ENCODE data around the gene ITPK1.

The ITPK1 gene

GRCh38 chr14:93031505-93032315 lies 84.0 kb downstream of the ITPK1 start:
- in situ Hi-C loops (cut with MboI; ENCODE audit: low sequenced_read_pairs) = no loop called here

- in situ Hi-C loops (cut with MboI; ENCODE audit: low sequenced_read_pairs) = no loop called here
These were observed 85.0 kb downstream of the ITPK1 start for GRCh38 chr14:93030761-93031160.

GRCh38 chr14:93029911-93030508 lies 85.7 kb downstream of the ITPK1 start:
- in situ Hi-C loops (cut with MboI; ENCODE audit: low sequenced_read_pairs) = no loop called here

GRCh38 chr14:93029417-93029816 lies 86.3 kb downstream of the ITPK1 start:
- in situ Hi-C loops (cut with MboI; ENCODE audit: low sequenced_read_pairs) = no loop called here

GRCh38 chr14:93028724-93029076 lies 87.0 kb downstream of the ITPK1 start:
- in situ Hi-C loops (cut with MboI; ENCODE audit: low sequenced_read_pairs) = no loop called here

GRCh38 chr14:93027810-93028723 lies 87.7 kb downstream of the ITPK1 start:
- in situ Hi-C loops (cut with MboI; ENCODE audit: low sequenced_read_pairs) = no loop called here

- in situ Hi-C loops (cut with MboI; ENCODE audit: low sequenced_read_pairs) = no loop called here
These were observed 89.4 kb downstream of the ITPK1 start for GRCh38 chr14:93026339-93026738.

GRCh38 chr14:93025055-93025454 lies 90.7 kb downstream of the ITPK1 start:
- in situ Hi-C loops (cut with MboI; ENCODE audit: low sequenced_read_pairs) = no loop called here

- in situ Hi-C loops (cut with MboI; ENCODE audit: low sequenced_read_pairs) = no loop called here
These were observed 91.2 kb downstream of the ITPK1 start for GRCh38 chr14:93024493-93024892.

GRCh38 chr14:93023802-93024434 lies 91.8 kb downstream of the ITPK1 start:
- in situ Hi-C loops (cut with MboI; ENCODE audit: low sequenced_read_pairs) = no loop called here

GRCh38 chr14:93023039-93023438 lies 92.7 kb downstream of the ITPK1 start:
- in situ Hi-C loops (cut with MboI; ENCODE audit: low sequenced_read_pairs) = no loop called here

GRCh38 chr14:93019970-93020369 lies 95.8 kb downstream of the ITPK1 start:
- in situ Hi-C loops (cut with MboI; ENCODE audit: low sequenced_read_pairs) = no loop called here

GRCh38 chr14:93019367-93019843 lies 96.3 kb downstream of the ITPK1 start:
- in situ Hi-C loops (cut with MboI; ENCODE audit: low sequenced_read_pairs) = no loop called here

- in situ Hi-C loops (cut with MboI; ENCODE audit: low sequenced_read_pairs) = no loop called here
These were observed 97.4 kb downstream of the ITPK1 start for GRCh38 chr14:93018366-93018765.

GRCh38 chr14:93017898-93018297 lies 97.8 kb downstream of the ITPK1 start:
- in situ Hi-C loops (cut with MboI; ENCODE audit: low sequenced_read_pairs) = no loop called here

GRCh38 chr14:93017301-93017797 lies 98.4 kb downstream of the ITPK1 start:
- in situ Hi-C loops (cut with MboI; ENCODE audit: low sequenced_read_pairs) = no loop called here

GRCh38 chr14:93016275-93016845 lies 99.4 kb downstream of the ITPK1 start:
- in situ Hi-C loops (cut with MboI; ENCODE audit: low sequenced_read_pairs) = no loop called here

- in situ Hi-C loops (cut with MboI; ENCODE audit: low sequenced_read_pairs) = no loop called here
These were observed 100.2 kb downstream of the ITPK1 start for GRCh38 chr14:93015505-93015904.

- in situ Hi-C loops (cut with MboI; ENCODE audit: low sequenced_read_pairs) = no loop called here
These were observed 100.7 kb downstream of the ITPK1 start for GRCh38 chr14:93015064-93015463.

Measured in HL-60/S4 treated with phorbol 12-myristate 13-acetate at 8.2 ng/mL for 4 days and 3 days (cell line).